ENCODE data around the gene GADD45A.
"Not testable (repeated sequence)": the region's sequence is repeated elsewhere in the genome, so short reads cannot be mapped to it uniquely, and the experiment has no call there.

Gene GADD45A

DNA sequence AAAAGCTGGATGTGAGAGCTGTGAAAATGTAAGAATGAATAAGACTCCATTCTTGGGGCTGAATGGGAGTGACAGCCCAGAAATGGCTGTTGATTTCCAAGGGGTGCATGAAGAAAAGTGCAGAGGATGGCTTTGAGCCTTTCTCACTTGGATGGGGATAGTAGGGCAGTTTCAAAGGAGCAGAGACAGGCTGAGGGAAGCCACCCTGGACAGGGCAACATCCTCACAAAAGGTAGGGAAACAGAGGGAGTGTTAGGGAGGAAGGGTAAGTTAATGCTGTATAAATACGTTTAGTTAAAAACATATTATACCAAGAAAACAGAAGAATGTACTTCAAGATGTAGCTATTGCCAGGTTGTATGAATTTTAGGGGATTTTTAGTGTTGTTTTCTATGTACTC lies 38.1 kb downstream of the GADD45A start:
- DNase-seq: no peak

DNA sequence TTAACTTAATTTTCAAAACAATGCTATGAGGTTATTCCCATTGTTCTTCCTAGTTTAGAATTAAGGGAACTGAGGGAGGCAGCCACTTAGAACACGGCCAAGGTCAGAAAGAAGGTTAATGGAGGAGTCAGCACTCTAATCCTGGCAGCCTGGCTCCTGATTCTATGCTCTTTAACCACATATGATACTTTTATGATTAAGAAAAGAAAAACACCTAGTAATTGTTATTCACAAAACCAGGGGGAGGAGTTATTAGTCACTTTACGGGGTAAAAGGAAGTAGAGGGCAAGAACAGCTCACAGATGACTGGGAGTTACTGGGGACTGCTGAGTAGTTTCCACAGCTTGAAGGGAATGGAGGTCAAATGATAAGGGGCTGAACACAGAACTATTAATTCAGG lies 38.6 kb downstream of the GADD45A start:
- no peak for DNase-seq

DNA sequence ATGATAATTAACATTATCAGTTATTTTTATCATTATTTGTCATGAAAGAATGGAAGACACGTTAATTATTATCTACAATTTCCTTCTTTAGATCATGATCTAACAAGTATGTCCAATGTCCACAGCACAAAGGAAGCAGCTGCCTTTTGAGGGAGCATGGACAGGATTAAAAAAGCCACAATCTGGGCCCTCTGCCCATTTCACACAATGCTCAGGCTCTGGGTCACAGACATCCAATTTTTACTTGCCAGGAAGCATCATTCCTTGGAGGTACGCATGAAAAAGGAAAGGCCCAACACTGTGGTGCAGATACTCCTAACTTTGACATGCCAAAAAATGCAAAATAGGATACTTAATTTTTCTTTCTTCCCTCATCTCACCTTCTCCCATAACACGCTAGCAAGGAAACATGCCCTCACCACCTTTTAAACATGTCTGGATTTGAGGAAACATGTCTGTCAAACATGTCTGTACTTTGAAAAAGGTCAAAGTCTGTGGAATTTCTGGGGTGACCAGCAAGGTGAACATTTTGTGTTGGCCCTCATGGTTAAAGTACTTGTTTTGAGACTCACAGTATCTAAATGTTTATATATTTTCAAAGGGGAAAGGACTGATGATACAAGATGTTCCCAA lies 40.0 kb downstream of the GADD45A start:
- no peak for DNase-seq

DNA sequence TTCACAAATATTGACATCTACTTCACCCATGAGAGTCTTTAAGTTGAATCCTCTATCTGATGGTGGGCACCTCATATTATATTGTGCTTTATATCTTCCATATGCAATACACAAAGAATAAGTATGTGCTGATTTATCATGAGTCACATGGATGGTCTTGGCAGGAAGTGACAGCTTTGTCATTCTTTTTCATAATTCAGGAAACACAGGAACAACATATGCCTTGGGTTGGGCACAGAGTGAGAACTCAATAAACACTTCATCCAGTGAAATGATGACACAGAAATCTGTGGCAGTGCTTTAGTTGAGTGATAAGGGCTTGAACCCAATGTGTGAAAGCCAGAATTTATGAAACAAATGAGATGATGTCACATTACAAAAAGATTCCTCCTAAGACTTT lies 41.2 kb downstream of the GADD45A start:
- no peak for DNase-seq

DNA sequence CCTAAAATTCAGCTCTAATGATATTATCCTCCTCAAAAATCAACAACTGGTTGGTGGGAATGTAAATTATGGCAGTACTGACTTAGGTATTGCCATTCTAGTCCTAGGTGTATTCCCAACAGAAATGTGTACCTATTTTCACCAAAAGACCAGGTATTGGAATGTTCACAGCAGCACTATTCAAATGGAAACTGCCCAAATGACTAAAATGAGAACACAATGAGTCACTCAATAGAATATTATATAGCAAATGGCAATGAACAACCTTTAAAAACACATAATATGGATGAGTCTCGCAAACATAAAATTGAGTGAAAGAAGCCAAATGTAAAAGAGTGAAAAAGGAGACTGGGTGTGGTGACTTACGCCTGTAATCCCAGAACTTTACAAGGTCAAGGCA lies 44.9 kb downstream of the GADD45A start:
- no peak for DNase-seq

DNA sequence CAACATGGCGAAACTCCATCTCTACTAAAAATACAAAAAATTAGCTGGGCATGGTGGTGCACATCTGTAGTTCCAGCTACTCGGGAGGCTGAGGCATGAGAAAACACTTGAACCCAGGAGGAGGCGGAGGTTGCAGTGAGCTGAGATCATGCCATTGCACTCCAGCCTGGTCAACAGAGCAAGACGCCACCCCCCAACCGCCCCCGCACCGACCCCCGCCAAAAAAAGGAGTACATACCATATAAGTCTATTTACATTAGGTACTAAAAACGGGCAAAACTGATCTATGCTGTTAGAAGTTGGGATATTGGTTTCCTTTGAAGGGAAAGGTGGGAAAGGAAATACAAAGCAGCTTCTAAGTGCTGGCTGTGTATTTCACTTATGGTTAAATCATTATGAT lies 45.3 kb downstream of the GADD45A start:
- not testable (repeated sequence) for DNase-seq

DNA sequence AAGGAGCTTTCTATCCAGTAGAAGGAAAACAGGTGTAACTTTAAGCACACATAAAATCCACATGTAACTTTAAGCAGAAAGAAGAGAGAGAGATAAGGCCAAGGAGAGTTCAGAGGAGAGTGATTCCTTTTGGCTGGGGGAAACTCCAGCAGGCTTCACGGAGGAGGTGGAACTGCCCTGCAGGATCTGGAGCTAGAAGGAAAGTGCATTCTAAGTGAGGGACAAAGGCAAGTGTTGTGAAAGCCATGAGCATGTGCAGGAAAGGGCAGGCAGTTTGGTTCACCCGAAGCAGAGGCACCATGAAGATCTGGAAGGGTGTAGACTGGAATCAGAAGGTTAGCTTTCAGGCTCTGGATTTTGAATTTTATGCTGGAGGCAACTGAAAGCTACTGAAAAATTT lies 46.3 kb downstream of the GADD45A start:
- no peak for DNase-seq

DNA sequence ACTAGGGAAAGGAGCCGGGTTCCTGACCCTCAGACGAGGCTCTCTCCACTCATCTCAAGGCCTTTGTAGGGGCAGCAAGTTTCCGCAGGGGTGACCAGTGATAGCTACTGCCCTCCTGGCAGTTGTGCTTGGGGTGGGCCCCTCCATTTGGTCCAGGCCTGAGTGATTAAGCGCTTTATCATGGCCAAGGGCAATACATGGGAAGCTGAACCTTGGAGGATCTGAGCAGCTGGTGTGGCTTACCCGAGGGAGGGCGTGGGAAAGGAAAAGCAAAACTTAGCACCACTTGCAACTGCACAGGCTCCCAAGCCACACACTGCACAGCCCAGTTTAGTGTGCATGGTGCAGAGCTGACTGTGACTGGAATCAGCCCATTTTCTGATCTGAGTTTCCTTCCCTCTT lies 47.8 kb downstream of the GADD45A start:
- no peak for DNase-seq

DNA sequence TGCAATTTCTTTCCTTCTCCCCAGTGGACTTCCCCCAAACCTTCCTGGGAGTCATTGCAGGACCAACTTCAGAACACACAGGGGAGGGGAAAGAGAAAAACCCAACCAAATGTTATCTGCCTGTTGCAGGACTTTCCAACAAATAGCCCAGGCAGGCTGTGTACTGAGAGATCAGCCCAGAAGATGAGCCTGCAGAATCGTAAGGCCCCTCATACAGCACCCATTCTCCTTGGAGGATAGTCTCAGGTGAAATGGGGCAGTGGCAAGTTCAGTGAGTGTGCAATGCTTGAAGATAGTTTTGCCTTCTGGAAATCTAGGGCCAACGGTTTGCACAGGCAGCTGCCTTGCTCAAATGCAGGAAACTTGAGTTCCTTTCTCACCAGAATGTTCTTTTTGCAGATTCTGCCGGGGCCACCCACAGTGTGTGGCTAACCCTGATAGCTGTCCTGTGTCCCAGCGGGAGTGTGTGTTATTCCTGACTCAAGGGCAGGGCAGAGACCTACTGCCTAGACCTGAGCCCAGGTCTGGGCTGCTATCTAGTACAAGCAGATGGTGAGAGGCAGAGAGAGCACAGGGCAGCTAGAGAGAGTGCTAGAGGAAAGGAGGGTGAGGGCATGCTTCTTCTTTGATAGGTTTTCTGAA lies 48.8 kb downstream of the GADD45A start:
- DNase-seq: no peak

DNA sequence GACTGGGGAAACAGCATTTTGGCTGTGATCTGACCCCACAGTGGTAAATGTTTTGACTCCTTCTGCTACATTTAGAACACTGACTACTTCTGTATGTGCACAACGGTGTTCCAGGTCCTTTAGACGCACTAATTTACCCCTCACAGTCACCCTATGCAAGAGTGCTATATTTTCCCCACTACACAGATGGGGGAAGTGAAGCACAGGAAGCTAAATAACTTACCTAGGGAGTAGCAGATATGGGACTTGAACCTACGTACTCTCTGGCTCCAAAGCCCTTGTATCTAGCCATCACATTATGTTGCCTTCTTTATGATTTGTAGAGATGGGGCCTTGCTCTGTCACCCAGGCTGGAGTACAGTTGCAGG lies 49.3 kb downstream of the GADD45A start:
- DNase-seq: no peak

DNA sequence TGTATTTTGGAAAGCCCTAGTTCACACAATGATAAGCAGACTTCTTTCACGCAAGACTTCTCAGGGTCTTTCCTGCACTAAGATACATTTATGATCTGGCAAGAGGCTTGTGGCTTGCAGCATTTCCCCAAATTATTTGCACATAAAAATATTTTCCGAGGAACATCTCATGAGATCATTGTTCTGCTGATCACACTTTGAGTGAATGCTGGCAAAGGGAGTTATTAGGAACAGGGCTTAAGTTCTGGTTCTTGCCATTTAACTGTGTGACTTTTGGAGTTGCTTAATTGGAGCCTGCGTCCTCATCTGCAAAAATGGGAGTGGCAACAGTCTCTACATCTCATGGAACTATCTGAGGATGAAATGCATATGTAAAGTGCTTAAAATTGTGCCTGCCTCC lies 50.2 kb downstream of the GADD45A start:
- no peak for DNase-seq

DNA sequence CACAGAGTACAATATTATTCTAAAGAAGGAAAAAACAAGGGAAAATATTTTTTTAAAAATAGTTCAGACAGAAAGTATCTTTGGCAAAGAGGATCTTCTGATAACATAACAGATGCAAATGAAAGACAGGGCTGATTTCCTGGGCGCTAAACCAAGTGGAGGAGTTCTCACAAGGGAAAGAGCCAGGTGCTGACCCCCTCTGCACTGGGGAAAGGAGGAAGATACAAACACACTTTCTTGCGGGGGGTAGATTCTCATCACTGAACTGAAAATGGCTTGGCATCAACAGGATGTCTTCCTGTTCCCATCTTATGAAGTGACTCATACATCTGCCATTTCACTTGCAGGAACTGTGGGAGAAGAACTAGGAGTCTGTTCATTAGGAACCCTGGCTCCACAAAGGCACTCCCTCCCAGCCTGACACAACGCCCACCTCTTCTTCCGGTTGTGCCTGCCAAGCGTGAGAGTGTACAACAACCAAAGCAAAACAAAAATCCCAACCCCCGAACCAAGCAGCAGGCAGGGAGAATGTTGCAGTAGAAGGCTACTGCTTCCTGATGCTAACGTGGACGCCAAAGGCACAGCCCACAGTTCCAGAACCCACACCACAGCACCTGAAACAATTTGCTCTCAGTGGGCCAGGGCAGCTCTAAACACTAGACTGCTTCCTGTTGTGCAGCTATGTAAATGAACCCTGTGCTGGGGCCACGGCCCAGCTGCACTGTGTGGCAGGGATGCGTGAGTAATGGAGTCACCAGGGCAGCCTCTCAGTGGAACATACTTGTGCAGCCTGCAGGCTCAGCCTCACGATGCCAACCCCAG lies 51.0 kb downstream of the GADD45A start:
- DNase-seq: peak; percentile 49 to 61

DNA sequence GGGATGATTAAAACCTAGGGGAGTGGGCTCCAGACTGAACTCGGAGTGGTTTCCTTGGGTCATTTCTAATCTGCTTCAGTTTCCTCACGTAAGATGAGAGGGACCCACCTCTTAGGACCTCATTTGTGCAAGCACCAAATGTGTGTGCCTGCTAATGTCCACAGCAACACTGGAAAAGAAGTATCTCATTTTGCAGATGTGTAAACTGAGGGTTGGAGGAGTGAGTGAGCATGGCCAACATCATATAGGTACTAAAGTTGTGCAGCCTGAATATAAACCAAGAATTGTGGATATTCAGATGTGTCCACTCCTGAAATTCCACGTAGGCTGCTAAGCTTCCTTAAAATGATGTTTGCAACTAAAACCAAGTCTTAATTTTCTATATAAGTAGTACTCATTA lies 51.7 kb downstream of the GADD45A start:
- DNase-seq: no peak

DNA sequence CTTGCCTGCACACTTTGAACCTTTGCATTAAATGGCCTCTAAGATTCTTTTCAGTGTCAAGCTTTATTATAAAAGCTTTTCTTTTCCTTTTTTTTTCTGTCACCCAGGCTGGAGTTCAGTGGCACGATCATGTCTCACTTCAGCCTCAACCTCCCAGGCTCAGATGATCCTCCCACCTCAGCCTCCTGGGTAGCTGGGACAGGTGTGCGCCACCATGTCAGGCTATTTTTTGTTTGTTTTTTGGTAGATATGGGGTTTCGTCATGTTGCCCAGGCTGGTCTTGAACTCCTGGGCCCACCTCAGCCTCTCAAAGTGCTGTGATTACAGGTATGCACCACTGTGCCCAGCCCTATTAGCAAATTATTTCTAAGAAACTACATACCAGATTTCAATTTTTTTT lies 52.9 kb downstream of the GADD45A start:
- no peak for DNase-seq

Measured in activated T-cell treated with anti-CD3 and anti-CD28 coated beads, Interleukin-2, amount 50 U/mL, for 48 hours (primary cell).